Left renal pelvis (tissue), 4 donors: ENCODE data around the gene TSSC4. TPM values are rescaled to one million over a fixed set of nuclear protein-coding genes. Genes with fewer than 3 reads are reported as not detected.

Source experiments
- DNase-seq, 4 donors: peaks; one replicate each; pipeline ENCODE4 v3.0.0-alpha.2; 2013; ENCODE audit warnings: low read depth in 4 of 4, low spot score in 3 of 4
- polyA plus RNA-seq, 4 donors: library from polyadenylated mRNA; unstranded; fragments of 120-200 nt; gene quantifications; one replicate each; pipeline ENCODE4 v1.2.1, GENCODE V29; 2013; ENCODE audit not compliant: insufficient read length in 4 of 4

Gene TSSC4
- polyA plus RNA-seq, 4 donors, result 33.7 to 49.7 (median 37.4) TPM

- no peak for DNase-seq
Measured at GRCh38 chr11:2445746-2446551, 45.4 kb downstream of the TSSC4 start.

GRCh38 chr11:2446590-2447252 lies 46.2 kb downstream of the TSSC4 start:
- DNase-seq, result no peak

- no peak for DNase-seq
Measured at GRCh38 chr11:2447253-2447950, 46.9 kb downstream of the TSSC4 start.

GRCh38 chr11:2447951-2448650 lies 47.6 kb downstream of the TSSC4 start:
- DNase-seq, result no peak

- no peak for DNase-seq
Measured at GRCh38 chr11:2448661-2449547, 48.4 kb downstream of the TSSC4 start.

GRCh38 chr11:2449548-2450320 lies 49.2 kb downstream of the TSSC4 start:
- no peak for DNase-seq

- no peak for DNase-seq
Measured at GRCh38 chr11:2450321-2451041, 49.9 kb downstream of the TSSC4 start.

GRCh38 chr11:2451336-2451735 lies 50.8 kb downstream of the TSSC4 start:
- DNase-seq, result no peak

- DNase-seq, result no peak
Measured at GRCh38 chr11:2451916-2452315, 51.4 kb downstream of the TSSC4 start.

- peak in 2 of 4 donors; percentile 42 to 47 for DNase-seq
Measured at GRCh38 chr11:2452321-2453012, 51.9 kb downstream of the TSSC4 start.

GRCh38 chr11:2453436-2453835 lies 52.9 kb downstream of the TSSC4 start:
- no peak for DNase-seq

Other genes starting within 250 kb of the TSSC4 start
- gene INS, start 239.5 kb upstream of the TSSC4 start, polyA plus RNA-seq, result not detected
- gene TH, start 228.9 kb upstream of the TSSC4 start, polyA plus RNA-seq, result 1 to 10 TPM in 2 of 4 donors, under 1 TPM in 2; 0.83 to 2.7 (median 1.1) TPM
- gene ASCL2, start 130.2 kb upstream of the TSSC4 start, polyA plus RNA-seq, result 1 to 10 TPM in 3 of 4 donors, under 1 TPM in 1; 0.29 to 4.7 (median 2.0) TPM
- 1 to 10 TPM in 2 of 4 donors, under 1 TPM in 2; 0.34 to 1.3 (median 0.80) TPM for gene C11orf21, start 98.8 kb upstream of the TSSC4 start, polyA plus RNA-seq
- 1 to 10 TPM; 1.3 to 6.0 (median 2.6) TPM for gene TSPAN32, start 98.7 kb upstream of the TSSC4 start, polyA plus RNA-seq
- gene CD81, start 23.4 kb upstream of the TSSC4 start, polyA plus RNA-seq, result 100 to 1,000 TPM; 571 to 870 (median 604) TPM
- 1 to 10 TPM in 3 of 4 donors, under 1 TPM in 1; 0.61 to 5.6 (median 2.4) TPM for gene TRPM5, start 43.8 kb downstream of the TSSC4 start, polyA plus RNA-seq
- 10 to 100 TPM in 2 of 4 donors, 1 to 10 TPM in 2; 2.3 to 13.0 (median 10.0) TPM for gene KCNQ1, start 44.3 kb downstream of the TSSC4 start, polyA plus RNA-seq